Measurements from ENCODE around the gene KPNA1. TPM values are rescaled to one million over a fixed set of nuclear protein-coding genes. Genes with fewer than 3 reads are reported as not detected.

Gene KPNA1
- polyA plus RNA-seq, 1 of the 3 experiments (the other 2 are of a cell fraction) = 21.6 TPM

DNA sequence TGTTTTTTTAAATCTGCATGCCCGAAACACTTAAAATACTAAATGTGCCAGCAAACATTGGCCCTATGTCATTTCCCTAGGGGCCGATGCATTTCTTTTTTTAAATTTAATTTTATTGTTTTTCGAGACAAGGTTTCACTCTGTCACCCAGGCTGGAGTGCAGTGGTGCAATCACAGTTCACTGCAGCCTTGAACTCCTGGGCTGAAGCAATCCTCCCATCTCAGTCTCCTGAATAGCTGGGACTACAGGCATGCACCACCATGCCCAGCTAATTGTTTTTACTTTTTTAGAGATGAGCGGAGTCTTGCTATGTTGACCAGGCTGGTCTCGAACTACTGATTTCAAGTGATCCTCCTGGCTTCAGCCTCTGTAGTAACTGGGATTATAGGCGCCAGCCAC, 43.9 kb upstream of the KPNA1 start:
- no peak overlapping the region for H2AFZ ChIP-seq (ENCODE audit: low read depth)
- no peaks in the 10 kb centered on the region for H3K27me3 ChIP-seq (ENCODE audit: insufficient read depth)
- H3K4me1 ChIP-seq (ENCODE audit: control insufficient read depth in 1 of 2, insufficient read depth in 2 of 2, low read depth in 1 of 2, low read length in 1 of 2) = peaks cover 0 to 6% of the 10 kb centered on the region in 2 experiments; a peak in 1 of 4 replicates
- ChIA-PET CTCF (interaction anchor here (0.9 to 7.2 kb wide), 3 partner anchors 99 to 153 kb away, joined by 3 to 84 read pairs (median 4); partner anchors contain the start of gene PARP14), POLR2A (no interaction called here)
- H3K36me3 ChIP-seq (replicated peaks in 1 of 2; ENCODE audit: control insufficient read depth in 1 of 2, insufficient read depth in 2 of 2, low read length in 1 of 2) = peaks cover 3 to 29% of the 10 kb centered on the region in 2 experiments
- no peak overlapping the region for H3K27ac ChIP-seq (ENCODE audit: low read depth in 2 of 2, low read length in 1 of 2)
- H3K4me2 ChIP-seq = no peak overlapping the region
- 90% methylated on average over 6 of the region's 6 CpGs for WGBS (ENCODE audit: low lambda C conversion rate)
- H4K20me1 ChIP-seq (ENCODE audit: insufficient read depth) = no peaks in the 10 kb centered on the region
- DNase-seq = no peak
- TF ChIP-seq GABPA (IDR thresholded peaks at IDR 0.05; ENCODE audit: low read depth) (no peak), NFIC (IDR thresholded peaks at IDR 0.05; ENCODE audit: borderline replicate concordance) (no peak), FOXJ3 (CRISPR knock-in tag; IDR thresholded peaks at IDR 0.05) (no peak)
- TF ChIP-seq, protein P1, sequence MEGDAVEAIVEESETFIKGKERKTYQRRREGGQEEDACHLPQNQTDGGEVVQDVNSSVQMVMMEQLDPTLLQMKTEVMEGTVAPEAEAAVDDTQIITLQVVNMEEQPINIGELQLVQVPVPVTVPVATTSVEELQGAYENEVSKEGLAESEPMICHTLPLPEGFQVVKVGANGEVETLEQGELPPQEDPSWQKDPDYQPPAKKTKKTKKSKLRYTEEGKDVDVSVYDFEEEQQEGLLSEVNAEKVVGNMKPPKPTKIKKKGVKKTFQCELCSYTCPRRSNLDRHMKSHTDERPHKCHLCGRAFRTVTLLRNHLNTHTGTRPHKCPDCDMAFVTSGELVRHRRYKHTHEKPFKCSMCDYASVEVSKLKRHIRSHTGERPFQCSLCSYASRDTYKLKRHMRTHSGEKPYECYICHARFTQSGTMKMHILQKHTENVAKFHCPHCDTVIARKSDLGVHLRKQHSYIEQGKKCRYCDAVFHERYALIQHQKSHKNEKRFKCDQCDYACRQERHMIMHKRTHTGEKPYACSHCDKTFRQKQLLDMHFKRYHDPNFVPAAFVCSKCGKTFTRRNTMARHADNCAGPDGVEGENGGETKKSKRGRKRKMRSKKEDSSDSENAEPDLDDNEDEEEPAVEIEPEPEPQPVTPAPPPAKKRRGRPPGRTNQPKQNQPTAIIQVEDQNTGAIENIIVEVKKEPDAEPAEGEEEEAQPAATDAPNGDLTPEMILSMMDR (IDR thresholded peaks at IDR 0.05) = no peak
- H3K9ac ChIP-seq = no peak overlapping the region
- no peak overlapping the region for H3K4me3 ChIP-seq (ENCODE audit: low read depth in 2 of 2, low read length in 1 of 2)
- no peaks in the 10 kb centered on the region for H3K9me2 ChIP-seq
- H3K79me2 ChIP-seq (ENCODE audit: insufficient read depth) = no peaks in the 10 kb centered on the region
- no peaks in the 10 kb centered on the region for H3K9me3 ChIP-seq
- no peaks in the 10 kb centered on the region for H3F3A ChIP-seq (replicated peaks; ENCODE audit: insufficient read depth)

DNA sequence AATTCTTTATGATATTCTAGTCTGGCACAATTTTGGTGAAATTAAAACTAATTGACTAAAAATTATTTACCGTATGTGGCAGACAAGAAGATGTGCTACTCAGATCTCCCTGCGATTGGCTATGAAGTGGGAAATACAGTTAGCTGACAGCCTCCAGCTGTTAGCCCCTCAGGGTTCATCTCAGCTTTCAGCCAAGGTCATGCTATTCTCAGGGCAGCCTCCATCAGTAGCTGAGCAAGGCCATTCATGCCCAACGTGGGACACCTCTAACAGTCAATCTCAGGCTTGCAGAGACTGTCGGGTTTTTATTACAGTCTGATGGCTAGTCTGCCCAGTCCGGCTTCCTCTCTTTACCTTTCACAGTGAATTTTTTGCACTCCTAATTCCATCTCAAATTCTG, 42.6 kb upstream of the KPNA1 start:
- CTCF ChIA-PET = interaction anchor here (0.5 to 7.2 kb wide), 3 partner anchors 122 to 287 kb away, joined by 3 to 84 read pairs (median 3); partner anchors contain the start of gene PARP14
- Histone ChIP-seq H4K20me1 (ENCODE audit: insufficient read depth) (no peaks in the 10 kb centered on the region), H3K27ac (ENCODE audit: low read depth in 2 of 2, low read length in 1 of 2) (no peak overlapping the region), H3K79me2 (ENCODE audit: insufficient read depth) (no peaks in the 10 kb centered on the region), H3K9me3 (no peaks in the 10 kb centered on the region), H3K9me2 (no peaks in the 10 kb centered on the region), H3K4me3 (ENCODE audit: low read depth in 2 of 2, low read length in 1 of 2) (no peak overlapping the region), H3K9ac (no peak overlapping the region), H2AFZ (ENCODE audit: low read depth) (no peak overlapping the region), H3F3A (replicated peaks; ENCODE audit: insufficient read depth) (no peaks in the 10 kb centered on the region), H3K4me1 (ENCODE audit: control insufficient read depth in 1 of 2, insufficient read depth in 2 of 2, low read depth in 1 of 2, low read length in 1 of 2) (no peaks in the 10 kb centered on the region), H3K36me3 (replicated peaks in 1 of 2; ENCODE audit: control insufficient read depth in 1 of 2, insufficient read depth in 2 of 2, low read length in 1 of 2) (peaks cover 3 to 33% of the 10 kb centered on the region in 2 experiments), H3K27me3 (ENCODE audit: insufficient read depth) (no peaks in the 10 kb centered on the region), H3K4me2 (no peak overlapping the region)
- WGBS (ENCODE audit: low lambda C conversion rate) = 92% methylated on average over 5 of the region's 5 CpGs
- TF ChIP-seq, protein P1 (IDR thresholded peaks at IDR 0.05) = no peak
- TF ChIP-seq JUND (IDR thresholded peaks at IDR 0.05) (no peak), FOXM1 (IDR thresholded peaks at IDR 0.05; ENCODE audit: low read depth) (no peak), EZH2phosphoT487 (IDR thresholded peaks at IDR 0.05; ENCODE audit: borderline replicate concordance, low read depth) (no peak), USF1 (IDR thresholded peaks at IDR 0.05; ENCODE audit: borderline replicate concordance, low read depth) (no peak), CHD2 (IDR thresholded peaks at IDR 0.05; ENCODE audit: low read length, partially characterized antibody) (no peak), RAD21 (IDR thresholded peaks at IDR 0.05; ENCODE audit: low read length) (no peak), FOXJ3 (CRISPR knock-in tag; IDR thresholded peaks at IDR 0.05) (no peak), SMC3 (IDR thresholded peaks at IDR 0.05; ENCODE audit: low read depth, low read length) (no peak), RFX5 (IDR thresholded peaks at IDR 0.05; ENCODE audit: low read length) (no peak), RCOR1 (IDR thresholded peaks at IDR 0.05; ENCODE audit: low read length) (no peak), FOSL2 (IDR thresholded peaks at IDR 0.05; ENCODE audit: borderline replicate concordance, low read depth) (no peak), MEF2A (IDR thresholded peaks at IDR 0.05; ENCODE audit: borderline replicate concordance, low read depth) (no peak), ELF1 (IDR thresholded peaks at IDR 0.05) (no peak), EP300 (IDR thresholded peaks at IDR 0.05; ENCODE audit: borderline replicate concordance in 1 of 2, low read depth in 1 of 2, low read length in 1 of 2) (no peak), NRF1 (IDR thresholded peaks at IDR 0.05; ENCODE audit: low read depth, low read length) (no peak), TEAD4 (IDR thresholded peaks at IDR 0.05; ENCODE audit: borderline replicate concordance, insufficient read depth) (no peak), SIN3A (IDR thresholded peaks at IDR 0.05; ENCODE audit: borderline replicate concordance, low read depth, low read length) (no peak)
- TF ChIP-seq, protein P2, sequence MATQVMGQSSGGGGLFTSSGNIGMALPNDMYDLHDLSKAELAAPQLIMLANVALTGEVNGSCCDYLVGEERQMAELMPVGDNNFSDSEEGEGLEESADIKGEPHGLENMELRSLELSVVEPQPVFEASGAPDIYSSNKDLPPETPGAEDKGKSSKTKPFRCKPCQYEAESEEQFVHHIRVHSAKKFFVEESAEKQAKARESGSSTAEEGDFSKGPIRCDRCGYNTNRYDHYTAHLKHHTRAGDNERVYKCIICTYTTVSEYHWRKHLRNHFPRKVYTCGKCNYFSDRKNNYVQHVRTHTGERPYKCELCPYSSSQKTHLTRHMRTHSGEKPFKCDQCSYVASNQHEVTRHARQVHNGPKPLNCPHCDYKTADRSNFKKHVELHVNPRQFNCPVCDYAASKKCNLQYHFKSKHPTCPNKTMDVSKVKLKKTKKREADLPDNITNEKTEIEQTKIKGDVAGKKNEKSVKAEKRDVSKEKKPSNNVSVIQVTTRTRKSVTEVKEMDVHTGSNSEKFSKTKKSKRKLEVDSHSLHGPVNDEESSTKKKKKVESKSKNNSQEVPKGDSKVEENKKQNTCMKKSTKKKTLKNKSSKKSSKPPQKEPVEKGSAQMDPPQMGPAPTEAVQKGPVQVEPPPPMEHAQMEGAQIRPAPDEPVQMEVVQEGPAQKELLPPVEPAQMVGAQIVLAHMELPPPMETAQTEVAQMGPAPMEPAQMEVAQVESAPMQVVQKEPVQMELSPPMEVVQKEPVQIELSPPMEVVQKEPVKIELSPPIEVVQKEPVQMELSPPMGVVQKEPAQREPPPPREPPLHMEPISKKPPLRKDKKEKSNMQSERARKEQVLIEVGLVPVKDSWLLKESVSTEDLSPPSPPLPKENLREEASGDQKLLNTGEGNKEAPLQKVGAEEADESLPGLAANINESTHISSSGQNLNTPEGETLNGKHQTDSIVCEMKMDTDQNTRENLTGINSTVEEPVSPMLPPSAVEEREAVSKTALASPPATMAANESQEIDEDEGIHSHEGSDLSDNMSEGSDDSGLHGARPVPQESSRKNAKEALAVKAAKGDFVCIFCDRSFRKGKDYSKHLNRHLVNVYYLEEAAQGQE (IDR thresholded peaks at IDR 0.05; ENCODE audit: low read depth, low read length) = no peak
- POLR2A ChIA-PET = no interaction called here
- DNase-seq = no peak

Data from SK-N-SH (cell line).